Left colon (tissue), 2 donors: ENCODE data around the gene S100A2. TPM values are rescaled to one million over a fixed set of nuclear protein-coding genes. Genes with fewer than 3 reads are reported as not detected.

ENCODE experiments used
- ATAC-seq: fragments of 200-7000 bp; cut with Tn5 transposase; one replicate; pipeline ENCODE4 v1.9.1; 2020; ENCODE audit warnings: mild to moderate bottlenecking, moderate library complexity
- DNase-seq, 2 donors: peaks; one replicate each; pipeline ENCODE4 v3.0.0-alpha.2; 2020
- intact Hi-C, 2 donors: fragments of 100-400 bp; cut with DNase I in 1 of 2; cut with micrococcal nuclease in 1 of 2; formaldehyde crosslinking; loops; one replicate each; pipeline versions ENCODE4 v1.11.2 to v1.14.0; 2022; cut with DNase I, micrococcal nuclease
- total RNA-seq, 2 donors: library from RNA; stranded (reverse); fragmentation: NEBNext Ultra II Directional; extraction: Animal tissue kit (Norgen Biotek cat#: 25700); gene quantifications; one replicate each; pipeline ENCODE4 v1.2.1, GENCODE V29; 2021
- donor health status: DM: no; HTN: no; CAD: no.
- donor health status: DM: yes; HTN: yes; CAD: no.

S100A2 gene
- total RNA-seq, 2 donors from 2014 or later: 1.1 TPM; not detected in 1

DNA sequence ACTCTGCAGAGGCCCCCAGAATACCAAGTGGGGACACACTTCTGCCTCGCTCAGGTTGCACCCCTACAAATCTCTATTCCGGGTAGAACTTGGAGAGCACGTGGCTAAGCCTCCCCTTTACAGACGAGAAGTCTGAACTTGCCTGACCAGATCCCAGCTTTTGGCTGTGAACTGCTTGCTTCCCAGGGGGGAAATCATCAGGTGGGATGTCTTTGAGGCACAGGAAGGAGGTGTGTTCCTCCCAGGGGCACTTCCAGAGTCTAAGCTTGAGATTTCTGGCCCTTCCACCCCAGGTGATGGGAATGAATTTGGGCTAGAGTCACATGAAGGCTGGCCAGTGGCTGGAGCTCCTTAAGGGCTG lies 15.3 kb downstream of the S100A2 start:
- intact Hi-C loops: no loop called here
- ATAC-seq (no peak), DNase-seq (no peak)

DNA sequence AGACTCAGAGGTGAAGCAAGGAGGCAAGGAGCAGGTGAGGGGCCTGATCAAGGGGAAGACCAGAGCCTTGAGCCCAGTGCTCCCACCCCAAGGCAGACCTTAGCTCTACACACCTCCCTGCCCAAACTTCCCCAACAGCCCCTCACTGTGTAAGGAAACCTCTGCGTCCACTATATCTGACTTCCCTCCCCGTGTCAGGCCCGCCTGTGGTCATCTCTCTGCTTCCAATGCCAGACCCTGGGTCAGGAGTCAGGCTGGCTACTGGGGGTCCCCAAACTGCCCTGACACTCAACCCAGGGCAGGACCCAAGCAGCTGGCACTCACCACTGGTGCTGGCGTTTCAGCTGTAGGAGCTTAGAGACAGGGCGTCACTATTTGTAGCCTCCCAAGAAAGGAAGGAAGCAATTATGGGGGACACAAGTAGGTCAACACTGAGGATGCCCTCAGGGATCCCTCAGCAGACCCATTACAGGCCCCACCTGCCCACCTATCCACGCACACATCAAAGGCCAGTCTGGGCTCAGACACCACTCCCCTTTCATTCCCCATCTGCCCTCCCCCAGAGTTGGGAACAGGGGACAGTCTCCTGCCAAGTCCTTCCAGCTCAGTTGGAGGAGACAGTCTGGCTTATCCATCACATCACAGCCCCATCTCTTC lies 15.8 kb downstream of the S100A2 start:
- intact Hi-C loops: no loop called here
- ATAC-seq: no peak
- peak in 1 of 2 donors; percentile 20 for DNase-seq

DNA sequence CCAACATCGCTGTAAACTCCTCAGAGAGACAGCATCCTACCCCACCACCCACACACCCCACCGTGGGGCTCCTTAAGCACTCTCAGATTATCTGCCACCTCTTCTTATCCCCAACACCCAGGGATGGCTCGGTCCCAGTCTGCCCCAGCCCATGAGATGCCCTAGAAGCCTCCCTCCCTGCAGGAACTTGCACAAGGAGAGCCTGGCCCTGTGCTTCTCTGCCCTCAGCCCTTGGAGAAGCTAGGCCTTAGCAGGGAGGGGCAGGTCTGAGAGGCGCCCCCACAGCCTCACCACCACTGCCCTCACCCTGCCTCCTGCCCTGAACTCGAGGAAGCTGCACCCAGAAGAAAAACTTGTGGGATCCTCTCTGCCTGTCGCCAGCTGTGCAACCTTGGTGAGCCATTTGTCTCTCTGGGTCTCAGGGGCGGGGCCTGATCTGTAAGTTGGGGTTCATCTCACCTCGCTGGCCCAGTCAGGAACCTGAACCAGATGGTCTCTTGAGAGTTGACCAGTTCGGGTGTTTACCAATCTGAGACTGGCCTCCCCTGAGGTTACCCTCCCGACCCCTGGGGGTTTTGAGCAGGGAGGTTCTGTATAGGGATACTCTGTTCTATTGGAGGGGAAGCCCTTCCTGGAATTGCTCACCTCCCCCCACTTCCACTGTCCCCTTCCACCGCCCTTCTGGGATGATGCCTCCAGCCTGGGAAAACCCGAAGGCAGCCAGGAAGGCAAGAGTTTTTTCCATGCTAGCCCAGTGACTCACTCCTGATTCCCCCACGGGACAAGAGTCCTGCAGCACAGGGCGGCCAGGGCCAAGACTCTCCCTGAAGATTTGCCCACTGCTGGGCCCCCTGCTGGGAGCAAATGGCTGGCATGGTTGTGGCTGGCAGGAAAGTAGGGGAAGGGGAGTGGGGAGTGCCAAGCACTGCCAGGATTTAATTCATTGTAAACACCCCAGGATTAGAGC lies 16.6 kb downstream of the S100A2 start, which contains the start of gene S100A3:
S100A3 (minus strand) TSS at position 537 of the 967 bp plus-strand sequence. CDS start 773 bp downstream, outside the sequence.
- ATAC-seq (no peak), DNase-seq (peak in 1 of 2 donors; percentile 59)
- intact Hi-C loops: no loop called here

- DNase-seq (peak in 1 of 2 donors; percentile 23), ATAC-seq (no peak)
- intact Hi-C loops: no loop called here
Observed at GRCh38 chr1:153547560-153548551, 17.8 kb downstream of the S100A2 start.

GRCh38 chr1:153546796-153547559 lies 18.7 kb downstream of the S100A2 start:
- ATAC-seq (no peak), DNase-seq (peak in 1 of 2 donors; percentile 22)
- intact Hi-C loops: no loop called here

GRCh38 chr1:153546371-153546770 lies 19.3 kb downstream of the S100A2 start:
- intact Hi-C loops: no loop called here
- ATAC-seq: no peak
- DNase-seq: peak in 1 of 2 donors; percentile 25

DNA sequence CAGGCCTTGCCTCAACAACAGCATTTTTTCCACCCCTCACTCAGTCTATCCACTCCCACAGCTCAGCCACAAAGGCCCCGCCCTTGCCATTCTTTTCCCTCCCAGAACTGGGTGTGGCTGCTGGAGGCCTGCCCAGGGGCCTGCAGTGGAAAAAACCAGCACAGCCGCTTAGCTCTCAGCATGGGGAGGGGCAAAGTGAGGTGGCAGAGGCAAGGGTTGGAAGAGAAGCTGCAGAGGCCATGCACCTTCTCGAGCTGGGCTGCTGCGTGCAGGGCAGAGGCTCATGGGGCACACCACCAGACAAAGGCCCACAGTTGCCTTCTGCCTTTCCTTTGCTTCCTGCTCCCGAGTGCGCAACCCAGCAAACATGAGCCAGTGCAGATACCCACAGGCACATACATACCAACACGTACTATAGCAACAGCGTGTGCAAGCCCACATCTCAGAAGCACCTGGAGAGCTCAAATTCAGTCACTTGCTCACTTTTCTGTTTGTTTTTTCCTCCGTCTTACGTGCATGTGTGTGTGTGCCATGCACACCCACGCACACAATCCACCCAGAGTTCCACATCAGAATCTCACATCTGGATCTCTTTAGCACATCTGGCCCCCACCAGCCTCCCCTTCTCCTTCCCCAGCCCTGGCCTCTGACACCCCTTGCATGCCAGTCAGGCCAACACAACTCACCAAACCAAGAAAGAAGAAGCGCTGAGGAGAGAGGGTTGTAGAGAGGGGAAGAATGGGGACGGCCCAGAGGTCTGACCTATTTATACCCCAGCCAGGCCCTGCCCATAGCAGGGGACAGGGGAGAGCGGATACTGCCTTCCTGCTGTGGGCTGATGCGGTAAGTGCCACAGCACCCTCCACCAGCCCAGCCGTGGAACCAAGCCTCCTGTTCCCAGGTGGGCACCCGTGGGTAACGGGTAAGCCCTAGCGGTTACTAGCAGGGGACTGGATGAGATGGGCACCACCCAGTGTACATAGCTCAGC lies 20.3 kb downstream of the S100A2 start, which contains the start of gene S100A4:
S100A4 (minus strand) TSS at position 740 of the 989 bp plus-strand sequence. CDS start 1,012 bp downstream, outside the sequence.
- peak; percentile 95 for ATAC-seq
- intact Hi-C loops: no loop called here
- peak; percentile 95 to 97 for DNase-seq

DNA sequence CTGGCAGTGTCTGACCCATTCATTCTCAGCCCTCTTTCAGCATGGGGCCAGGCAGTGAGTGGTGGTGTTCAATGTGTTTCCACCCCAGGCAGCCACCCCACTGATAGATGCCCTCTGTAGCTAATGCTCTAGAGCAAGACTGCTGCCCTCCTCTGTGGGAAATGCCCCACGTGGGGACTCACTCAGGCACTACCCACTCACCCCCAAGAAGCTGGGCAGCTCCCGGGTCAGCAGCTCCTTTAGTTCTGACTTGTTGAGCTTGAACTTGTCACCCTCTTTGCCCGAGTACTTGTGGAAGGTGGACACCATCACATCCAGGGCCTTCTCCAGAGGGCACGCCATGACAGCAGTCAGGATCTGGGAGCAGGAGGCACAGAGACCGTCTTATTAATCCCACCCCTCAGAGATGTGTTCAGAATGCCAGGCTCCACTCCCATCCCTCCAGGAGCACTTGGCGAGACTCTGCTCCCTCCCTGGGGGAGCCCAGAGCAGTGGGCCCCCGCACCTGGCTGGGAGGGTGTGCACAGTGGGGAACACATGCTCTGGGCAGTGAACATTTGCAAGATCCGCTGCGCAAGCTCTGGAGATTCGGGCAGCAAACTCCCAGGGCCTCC lies 21.1 kb downstream of the S100A2 start:
- intact Hi-C loops: no loop called here
- DNase-seq: no peak
- no peak for ATAC-seq

GRCh38 chr1:153543736-153544135 lies 21.9 kb downstream of the S100A2 start:
- peak in 1 of 2 donors; percentile 31 for DNase-seq
- ATAC-seq: no peak
- intact Hi-C loops: no loop called here

GRCh38 chr1:153542956-153543711 lies 22.5 kb downstream of the S100A2 start:
- DNase-seq: peak in 1 of 2 donors; percentile 21
- ATAC-seq: no peak
- intact Hi-C loops: no loop called here

- peak in 1 of 2 donors; percentile 25 for DNase-seq
- ATAC-seq: no peak
Observed at GRCh38 chr1:153541641-153542590, 23.7 kb downstream of the S100A2 start.

GRCh38 chr1:153540394-153541361 lies 25.0 kb downstream of the S100A2 start, which contains the start of gene S100A5:
Gene S100A5, minus strand, starts transcription at chr1:153540934. Its CDS starts 743 bp downstream, at chr1:153540191.
- intact Hi-C loops: no loop called here
- ATAC-seq: no peak
- DNase-seq: peak in 1 of 2 donors; percentile 31

More at GRCh38 chr1:153541641-153542590, 23.7 kb downstream of the S100A2 start:
- intact Hi-C loops: no loop called here
